Amniotic stem cell (primary cell): ENCODE measurements around the gene PPP4R3A.
"Not testable (repeated sequence)": the region's sequence is repeated elsewhere in the genome, so short reads cannot be mapped to it uniquely, and the experiment has no call there.

ENCODE experiments used
- DNase-seq: peaks from one replicate; lab custom pipeline; 2025; lab: John Stamatoyannopoulos, UW

Gene PPP4R3A

DNA sequence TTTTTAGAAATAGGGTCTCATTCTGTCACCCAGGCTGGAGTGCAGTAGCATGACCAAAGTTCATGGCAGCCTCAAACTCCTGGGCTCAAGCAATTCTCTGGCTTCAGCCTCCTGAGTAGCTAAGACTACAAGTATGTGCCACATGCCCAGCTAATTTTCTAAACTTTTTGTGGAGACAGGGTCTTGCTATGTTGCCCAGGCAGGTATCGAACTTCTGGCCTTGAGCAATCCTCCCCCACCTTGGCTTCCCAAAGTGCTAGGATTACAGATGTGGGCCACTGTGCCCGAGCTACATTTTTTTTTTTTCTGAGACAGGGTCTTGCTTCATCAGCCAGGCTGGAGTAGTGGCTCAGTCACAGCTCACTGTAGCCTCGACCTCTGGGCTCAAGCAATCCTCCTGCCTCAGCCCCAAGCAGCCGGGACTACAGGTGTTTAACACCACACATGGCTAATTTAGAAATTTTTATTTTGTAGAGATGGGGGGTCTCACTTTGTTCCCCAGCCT lies 7.1 kb downstream of the PPP4R3A start:
- no peak for DNase-seq

DNA sequence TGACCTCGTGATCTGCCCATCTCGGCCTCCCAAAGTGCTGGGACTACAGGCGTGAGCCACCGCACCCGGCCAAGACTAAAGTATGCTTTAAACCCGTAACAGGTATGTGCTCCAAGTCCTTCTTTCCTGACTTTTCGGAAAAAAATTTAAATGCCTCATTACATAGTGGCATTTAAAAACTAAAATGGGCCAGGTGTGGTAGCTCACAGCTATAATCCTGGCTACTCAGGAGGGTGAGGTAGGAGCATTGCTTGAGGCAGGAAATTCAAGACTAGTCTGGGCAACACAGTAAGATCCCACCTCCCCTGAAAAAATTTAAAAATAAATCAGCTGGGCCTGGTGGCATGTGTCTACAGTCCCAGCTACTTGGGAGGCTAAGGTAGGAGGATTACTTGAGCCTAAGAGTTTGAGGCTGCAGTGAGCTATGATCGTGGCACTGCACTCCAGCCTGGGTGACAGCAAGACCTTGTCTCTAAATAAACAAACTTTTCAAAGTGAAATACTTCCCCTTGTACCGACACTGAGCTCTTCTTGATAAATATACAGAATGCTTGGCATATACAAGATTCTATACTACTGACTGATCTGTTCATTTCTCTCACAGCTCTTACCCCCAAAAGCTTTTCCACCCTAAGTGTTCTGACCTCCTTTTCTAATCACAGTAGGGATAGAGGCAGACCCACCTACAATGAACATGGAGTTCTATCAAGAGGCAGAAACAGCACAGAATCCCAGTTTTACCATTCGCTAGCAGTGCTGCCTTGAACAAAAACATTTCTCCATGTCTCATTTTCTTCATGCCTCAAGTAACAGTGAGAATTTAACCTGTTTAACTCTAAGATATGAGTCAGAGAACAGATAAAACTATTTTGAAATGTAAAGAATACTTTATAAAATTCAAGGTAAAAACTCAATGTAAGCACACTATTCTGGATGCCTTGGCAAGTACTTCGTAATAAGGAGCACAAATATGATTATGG lies 7.9 kb downstream of the PPP4R3A start:
- no peak for DNase-seq

DNA sequence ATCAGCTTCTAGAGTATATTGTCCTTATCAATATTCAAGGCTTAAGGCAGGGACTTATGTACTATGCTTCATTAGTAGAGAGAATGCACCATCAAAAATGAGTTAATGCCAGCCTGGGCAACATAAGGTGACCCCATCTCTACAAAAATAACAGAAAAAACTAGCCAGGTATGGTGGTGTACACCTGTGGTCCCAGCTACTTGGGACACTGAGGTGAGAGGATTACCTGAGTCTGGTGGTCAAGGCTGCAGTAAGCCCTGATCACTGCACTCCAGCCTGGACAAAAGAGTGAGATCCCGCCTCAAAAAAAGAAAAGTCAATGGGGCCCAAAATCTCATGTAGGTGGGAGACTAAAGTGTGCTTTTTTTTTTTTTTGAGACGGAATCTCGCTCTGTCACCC lies 8.8 kb downstream of the PPP4R3A start:
- no peak for DNase-seq

DNA sequence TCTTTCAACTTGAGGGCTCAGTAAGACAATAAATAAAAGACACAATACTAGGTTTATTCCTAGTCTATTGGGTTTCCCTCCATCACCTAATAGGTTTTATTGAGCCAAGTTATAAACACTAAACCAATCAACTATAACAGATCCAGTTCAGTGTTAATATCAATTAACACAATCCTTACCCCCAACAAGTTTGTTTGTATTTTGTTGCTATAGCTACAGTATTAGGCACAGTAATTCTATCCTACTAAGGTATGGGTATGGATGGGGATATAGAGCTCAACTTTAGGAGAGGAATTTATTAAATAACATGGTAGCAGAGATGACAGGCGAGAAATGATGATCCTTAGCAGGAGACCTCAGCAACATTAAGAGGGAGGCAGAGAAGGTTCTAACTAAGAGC lies 13.3 kb downstream of the PPP4R3A start:
- no peak for DNase-seq

DNA sequence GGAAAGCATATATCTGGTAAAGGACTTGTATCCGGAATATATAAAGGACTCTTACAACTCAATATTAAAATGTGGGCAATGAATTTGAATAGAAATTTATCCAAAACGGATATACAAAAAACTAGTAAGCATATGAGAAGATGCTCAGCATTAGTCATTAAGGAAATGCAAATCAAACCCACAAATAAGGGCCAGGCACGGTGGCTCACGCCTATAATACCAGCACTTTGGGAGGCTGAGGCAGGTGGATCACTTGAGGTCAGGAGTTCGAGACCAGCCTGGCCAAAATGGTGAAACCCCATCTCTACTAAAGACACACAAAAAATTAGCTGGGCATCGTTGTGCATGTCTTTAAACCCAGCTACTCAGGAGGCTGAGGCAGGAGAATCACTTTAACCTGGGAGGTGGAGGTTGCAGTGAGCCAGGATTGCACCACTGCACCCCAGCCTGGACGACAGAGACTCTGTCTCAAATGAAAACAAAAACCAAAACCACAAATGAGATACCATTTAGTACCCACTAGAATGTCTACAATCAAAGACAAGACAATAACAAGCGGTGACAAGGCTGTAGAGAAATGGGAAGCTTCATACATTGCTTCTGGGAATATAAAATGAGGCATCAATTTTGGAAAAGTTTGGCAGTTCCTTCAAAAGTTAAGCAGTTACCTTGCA lies 15.6 kb downstream of the PPP4R3A start:
- not testable (repeated sequence) for DNase-seq

DNA sequence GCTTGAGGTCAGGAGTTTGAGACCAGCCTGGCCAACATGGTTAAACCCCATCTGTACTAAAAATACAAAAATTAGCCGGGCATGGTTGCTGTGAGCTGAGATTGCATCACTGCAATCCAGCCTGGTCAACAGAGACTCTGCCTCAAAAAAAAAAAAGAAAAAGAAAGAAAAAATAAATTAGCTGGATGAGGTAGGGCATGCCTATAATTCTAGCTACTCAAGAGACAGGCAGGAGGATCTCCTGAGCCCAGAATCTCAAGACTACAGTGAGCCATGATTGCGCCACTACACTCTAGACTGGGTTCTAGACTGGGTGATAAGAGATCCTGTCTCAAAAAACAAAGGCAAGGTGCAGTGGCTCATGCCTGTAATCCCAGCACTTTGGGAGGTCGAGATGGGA lies 16.9 kb downstream of the PPP4R3A start:
- no peak for DNase-seq

DNA sequence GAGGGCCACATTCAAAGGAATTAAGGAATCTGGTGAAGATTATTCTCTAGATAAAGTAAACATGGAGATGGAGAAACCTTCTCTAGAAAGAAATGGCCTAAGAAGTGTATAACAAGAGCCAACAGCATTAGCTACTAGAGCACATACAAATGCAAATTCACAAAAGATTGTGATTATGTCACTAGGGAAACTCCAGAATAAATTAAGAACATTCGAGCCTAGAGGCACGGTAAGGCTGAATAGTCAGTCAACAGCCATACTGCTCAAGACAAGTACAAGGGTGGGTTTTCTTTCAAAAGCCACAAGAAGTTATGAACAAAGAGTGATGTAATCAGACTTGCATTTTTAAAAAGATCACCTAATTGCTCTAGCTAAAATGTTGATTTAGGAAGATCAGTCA lies 25.4 kb downstream of the PPP4R3A start:
- no peak for DNase-seq

DNA sequence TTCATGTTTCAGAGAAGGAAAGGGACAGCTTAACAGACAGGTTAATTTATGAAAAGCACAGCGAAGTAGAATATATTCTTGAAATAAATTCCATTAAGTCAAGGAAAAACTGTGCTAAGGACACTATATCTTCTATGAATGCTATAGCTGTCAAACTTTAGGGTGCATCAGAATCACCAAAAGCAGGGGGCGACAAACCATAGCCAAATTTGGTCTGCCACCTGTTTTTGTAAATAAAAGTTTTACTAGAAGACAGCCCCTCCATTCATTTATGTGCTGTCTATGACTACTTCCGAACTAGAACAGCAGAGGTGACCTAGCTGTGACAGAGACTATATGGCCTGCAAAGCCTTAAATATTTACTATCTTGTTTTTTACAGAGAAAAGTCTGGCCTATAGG lies 25.9 kb downstream of the PPP4R3A start:
- DNase-seq = no peak

DNA sequence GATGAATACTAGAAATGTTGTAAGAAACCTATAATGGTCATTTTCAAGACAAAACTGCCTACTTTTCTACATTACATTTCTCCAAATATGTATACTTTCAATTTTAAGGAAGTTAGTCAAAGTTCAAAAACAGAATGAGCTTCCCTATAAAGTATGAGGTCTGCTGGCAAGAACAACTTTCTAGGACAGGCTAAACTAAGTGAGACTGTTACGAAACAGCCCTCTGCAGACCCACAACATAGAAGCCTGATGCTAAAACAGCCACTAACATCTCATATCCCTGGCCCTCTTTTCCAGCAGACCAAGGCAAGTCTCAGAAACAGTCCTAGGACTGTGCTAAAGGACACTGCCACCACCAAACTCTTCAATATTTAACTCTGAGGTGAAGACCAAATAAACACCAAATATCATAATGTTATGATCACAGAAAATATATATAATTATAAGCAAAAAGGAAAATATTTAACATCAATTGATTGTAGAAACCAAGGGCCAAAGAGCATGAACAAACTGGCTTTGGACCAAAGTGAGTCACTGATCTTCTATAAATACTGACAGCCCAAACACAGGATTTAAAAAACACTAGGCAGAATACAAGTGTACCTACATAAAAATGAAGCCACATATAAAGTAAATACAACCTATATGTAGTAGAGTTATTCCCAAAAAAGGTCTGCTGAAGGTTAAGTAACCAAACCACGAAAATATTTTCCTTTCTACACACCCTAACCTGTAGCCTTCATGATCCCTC lies 27.7 kb downstream of the PPP4R3A start:
- DNase-seq = no peak

DNA sequence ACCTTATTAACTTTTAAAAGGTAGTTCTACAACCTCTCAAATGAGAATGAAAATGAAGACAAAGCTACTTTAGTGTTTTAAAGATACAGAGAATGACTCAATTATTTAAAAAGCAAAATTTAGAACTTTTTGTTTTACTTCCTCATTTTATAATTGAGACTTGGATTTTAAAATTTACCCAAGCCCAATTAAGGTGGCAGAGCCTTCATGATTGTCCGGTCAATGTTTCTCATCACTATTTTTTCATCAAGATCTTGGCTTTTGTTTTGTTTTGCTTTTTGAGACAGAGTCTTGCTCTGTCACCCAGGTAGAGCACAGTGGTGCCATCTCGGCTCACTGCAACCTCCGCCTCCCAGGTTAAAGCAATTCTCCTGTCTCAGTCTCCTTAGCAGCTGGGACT lies 32.7 kb downstream of the PPP4R3A start:
- no peak for DNase-seq

DNA sequence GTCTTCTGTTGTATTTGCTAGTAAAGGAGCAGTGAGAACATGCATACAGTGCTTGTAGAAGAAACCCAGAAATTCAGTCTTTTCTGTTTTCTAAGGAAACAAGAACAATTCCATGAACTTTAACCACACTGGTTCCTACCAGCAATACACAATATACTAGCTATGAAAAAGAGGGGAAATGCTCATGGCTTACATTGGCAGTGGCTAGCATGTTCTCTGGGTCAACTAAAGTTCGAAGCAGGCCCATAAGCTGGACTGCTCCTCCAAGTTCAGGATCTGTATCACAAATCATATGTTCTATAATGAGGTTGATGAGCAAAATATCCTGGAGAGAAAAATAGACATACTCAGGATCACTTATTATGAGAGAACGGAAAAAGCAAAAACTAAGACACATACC lies 37.1 kb downstream of the PPP4R3A start:
- DNase-seq = no peak

DNA sequence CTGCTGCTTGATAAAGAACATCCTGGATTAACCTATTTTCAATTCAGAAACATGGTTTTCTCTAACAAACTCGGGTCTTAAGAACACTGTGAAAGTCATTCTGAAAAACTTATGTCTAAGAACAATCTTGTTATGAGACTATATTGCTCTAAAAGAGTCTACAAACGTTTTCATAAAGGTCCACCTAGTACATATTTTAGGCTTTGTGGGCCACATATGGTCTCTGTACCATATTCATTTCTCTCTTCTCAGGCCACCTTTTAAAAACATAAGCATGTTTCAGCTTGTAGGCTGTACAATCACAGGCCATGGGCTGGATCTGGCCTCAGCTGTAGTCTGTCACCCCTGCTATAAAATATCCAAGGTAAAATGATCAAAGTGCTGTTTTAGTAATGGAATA lies 39.9 kb downstream of the PPP4R3A start:
- DNase-seq = no peak

DNA sequence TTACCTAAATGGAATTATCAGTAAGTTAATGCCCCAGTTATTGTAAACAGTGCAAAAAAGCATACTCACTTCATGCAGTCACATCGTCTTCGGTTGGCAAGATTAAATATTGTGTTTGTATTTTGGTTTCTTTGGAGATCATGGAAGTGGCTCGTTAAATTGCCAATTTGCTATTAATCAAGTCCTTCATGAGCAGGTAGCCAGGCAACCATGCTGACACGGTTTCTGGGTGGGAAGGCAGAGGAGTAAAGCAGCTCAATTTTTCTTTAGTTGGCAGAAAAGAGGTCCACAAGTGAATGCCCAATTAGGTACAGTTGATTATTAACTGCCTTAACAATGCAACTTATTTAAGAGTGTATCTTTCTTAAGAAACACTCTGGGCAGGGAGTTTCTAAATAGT lies 43.9 kb downstream of the PPP4R3A start:
- DNase-seq = no peak

DNA sequence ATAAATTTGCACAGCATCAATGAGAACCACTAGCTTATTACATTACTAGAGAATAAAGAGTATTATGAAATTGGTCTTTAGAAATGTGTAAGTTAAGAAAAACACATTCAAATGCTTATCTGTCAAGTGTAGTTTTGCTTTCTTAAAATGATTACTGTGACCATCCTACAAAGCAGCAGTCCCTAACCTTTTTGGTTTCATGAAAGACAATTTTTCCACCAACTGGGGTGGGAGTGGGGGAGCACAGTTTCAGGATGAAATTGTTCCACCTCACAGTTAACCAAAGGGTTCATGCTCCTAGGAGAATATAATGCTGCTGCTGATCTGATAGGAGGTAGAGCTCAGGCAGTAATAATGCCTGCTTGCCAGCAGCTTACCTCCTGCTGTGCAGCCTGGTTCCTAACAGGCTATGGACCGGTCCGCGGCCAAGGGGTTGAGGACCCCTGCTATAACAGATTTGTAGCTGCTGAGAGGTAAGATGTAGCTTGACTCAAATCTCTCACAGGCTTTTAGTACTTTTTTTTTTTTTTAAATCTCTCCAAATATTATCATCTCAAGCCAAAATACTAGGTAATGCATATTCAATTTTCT lies 45.4 kb downstream of the PPP4R3A start:
- no peak for DNase-seq

DNA sequence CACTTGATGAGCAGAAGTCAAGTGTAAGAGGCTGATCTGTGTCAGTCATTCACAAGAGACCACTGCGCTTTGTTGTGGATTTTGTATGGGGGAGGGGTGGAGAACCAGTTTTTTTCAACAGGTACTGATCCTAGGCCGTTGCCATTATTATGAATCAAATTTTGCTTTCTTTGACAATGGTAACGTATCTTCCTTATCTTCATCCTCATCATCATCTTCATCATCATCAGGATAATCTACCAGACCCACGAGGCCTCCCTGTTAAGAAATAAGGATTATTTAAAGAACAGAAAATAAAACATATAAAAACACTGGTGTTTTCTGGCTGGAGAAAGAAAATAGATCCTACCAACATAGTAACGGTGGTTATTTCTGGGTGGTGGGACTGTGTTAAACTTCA lies 51.5 kb downstream of the PPP4R3A start:
- DNase-seq = no peak

DNA sequence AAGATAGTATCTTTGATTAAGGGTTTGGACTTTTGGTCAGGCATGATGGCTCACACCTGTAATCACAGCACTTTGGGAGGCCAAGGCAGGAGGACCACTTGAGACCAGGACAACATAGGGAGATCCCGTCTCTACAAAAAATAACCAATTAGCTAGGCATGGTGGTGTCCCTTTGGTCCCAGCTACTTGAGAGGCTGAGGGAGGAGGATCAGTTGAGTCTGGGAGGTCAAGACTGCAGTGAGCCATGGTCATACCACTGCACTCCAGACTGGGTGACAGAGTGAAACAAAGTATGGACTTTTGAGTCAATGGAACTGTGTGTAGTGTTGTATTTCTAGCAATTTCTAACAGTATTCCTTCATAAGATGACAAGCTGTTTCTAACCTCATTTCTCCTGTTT lies 53.8 kb downstream of the PPP4R3A start:
- DNase-seq = no peak

DNA sequence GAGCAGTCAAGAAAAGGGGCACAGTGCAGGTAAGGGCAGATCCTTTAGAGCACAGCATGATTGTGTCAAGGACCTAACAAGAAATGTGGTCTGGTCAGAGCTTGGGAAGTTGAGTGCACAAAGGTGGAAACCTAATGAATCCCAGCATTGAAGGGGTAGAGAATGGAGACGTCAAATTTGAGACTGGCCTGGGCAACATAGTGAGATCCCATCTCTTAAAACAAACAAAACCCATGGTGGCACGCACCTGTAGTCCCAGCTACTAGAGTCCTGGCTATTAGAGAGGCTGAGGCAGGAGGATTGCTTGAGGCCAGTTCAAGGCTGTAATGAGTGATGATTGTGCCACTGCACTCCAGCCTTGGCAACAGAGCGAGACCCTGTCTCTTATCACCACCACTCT lies 55.5 kb downstream of the PPP4R3A start:
- DNase-seq = no peak

DNA sequence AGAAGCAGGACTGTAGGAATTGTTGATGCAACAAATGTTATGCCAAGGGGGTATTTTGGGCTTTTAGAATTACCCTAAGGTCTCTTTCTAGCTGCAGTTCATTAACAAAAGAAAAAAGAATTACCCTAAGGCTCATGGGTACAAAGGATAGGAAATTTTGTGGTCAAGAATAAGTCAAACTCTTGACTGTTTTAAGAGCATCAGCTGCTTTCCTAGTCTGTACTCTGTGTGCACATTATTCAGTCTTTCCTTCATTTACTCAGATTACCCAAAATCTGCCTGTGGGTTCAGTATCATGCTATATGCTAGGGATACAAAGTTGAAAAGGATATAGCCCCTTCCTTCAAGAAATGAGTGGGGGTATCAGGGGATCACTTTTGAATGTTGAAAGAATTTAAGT lies 56.0 kb downstream of the PPP4R3A start:
- no peak for DNase-seq

DNA sequence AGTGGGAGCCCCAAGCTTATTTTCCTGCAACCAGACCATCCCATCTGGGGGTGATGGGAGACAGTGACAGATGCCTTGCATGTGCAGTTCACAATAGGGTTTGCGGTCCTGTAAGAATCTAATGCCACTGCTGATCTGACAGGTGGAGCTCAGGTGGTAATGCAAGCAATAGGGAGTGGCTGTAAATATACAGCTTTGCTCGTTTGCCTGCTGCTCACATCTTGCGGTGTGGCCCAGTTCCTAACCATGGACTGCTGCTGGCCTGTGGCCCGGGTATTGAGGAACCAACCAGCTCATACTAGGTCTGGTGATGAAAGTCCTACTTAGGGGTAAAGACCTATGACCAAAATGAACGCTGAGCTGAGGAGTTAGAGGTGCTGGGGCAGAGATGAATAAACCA lies 56.4 kb downstream of the PPP4R3A start:
- DNase-seq = no peak

DNA sequence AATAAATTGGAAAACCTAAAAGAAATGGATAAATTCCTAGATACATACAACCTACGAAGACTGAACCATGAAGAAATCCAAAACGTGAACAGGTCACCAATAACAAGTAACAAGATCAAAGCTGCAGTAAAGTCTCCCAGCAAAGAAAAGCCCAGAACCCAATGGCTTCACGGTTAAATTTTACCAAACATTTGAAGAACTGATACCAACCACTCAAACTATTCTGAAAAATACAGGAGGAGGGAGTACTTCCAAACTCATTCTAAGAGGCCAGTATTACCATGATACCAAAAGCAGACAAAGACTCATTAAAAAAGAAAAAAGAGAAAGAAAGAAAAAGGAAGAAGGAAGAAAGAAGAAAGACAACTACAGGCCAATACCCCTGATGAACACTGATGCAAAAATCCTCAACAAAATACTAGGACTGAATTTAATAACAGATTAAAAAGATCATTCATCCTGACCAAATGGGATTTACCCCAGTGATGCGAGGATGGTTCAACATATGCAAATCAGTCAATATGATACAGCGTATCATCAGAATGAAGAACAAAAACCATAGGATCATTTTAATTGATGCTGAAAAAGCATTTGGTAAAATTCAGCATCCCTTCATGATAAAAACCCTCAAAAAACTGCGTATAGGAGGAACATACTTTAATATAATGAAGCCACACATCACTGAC lies 65.6 kb downstream of the PPP4R3A start:
- DNase-seq = no peak

DNA sequence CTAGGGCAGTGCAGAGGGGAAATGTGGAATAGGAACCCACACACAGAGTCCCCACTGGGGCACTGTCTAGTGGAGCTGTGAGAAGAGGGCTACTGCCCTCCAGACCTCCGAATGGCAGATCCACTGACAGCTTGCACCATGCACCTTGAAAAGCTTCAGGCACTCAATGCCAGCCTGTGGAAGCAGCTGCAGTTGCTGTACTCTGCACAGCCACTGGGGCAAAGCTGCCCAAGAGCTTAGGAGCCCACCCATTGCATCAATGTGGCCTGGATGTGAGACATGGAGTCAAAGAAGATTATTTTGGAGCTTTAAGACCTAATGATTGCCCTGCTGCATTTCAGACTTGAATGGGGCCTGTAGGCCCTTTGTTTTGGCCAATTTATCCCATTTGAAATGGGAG lies 70.8 kb downstream of the PPP4R3A start:
- no peak for DNase-seq

DNA sequence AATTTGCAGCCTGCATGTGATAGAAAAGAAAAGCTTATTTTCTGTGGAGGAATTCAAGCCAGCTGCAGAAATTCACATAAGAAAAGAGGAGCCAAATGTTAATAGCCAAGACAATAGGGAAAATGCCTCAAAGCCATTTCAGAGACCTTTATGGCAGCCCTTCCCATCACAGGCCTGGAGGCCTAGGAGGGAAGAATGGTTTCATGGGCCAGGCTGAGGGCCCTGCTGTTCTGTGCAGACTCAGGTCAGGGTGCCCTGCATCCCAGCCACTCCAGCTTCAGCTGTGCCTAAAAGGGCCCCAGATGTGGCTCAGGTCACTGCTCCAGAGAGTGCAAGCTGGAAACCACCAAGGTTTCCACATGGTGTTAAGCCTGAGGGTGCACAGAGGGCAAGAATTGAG lies 71.3 kb downstream of the PPP4R3A start:
- no peak for DNase-seq
